ENCODE results near the gene ATXN3L. TPM values are rescaled to one million over a fixed set of nuclear protein-coding genes. Genes with fewer than 3 reads are reported as not detected.

ATXN3L gene
- total RNA-seq, 6 donors from 2014 or later, result not detected

DNA sequence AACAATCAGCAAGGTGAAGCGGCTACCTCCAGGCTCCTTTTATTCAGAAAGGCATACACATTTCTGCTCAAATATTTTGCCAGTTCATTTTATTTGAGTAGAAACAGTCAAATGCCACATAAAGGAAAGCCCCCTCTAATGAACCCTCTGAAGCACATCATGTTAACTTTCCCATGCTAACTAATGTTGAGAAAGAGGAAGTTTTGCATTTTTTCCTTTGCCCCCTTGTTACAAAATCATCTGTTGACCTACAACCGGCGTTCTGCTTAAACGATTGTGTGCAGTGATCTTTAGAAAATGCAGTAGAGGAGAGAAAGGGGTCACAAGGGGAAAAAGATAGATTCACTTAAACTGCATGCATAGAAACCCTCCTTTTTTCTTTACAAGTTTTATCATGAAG lies 25.2 kb upstream of the ATXN3L start:
- DNase-seq (no peak), ATAC-seq (ENCODE audit: low FRiP score in 2 of 2) (no peak)
- 70 to 77% methylated on average over 4 of the region's 4 CpGs for WGBS, 2 donors
- H3K9me3 ChIP-seq, result no peaks in the 10 kb centered on the region
- H3K27ac ChIP-seq, result no peak overlapping the region
- TF ChIP-seq POLR2AphosphoS5 (IDR thresholded peaks at IDR 0.05) (no peak), EP300 (IDR thresholded peaks at IDR 0.05) (no peak), POLR2A (IDR thresholded peaks at IDR 0.05) (no peak)
- TF ChIP-seq, protein P1, sequence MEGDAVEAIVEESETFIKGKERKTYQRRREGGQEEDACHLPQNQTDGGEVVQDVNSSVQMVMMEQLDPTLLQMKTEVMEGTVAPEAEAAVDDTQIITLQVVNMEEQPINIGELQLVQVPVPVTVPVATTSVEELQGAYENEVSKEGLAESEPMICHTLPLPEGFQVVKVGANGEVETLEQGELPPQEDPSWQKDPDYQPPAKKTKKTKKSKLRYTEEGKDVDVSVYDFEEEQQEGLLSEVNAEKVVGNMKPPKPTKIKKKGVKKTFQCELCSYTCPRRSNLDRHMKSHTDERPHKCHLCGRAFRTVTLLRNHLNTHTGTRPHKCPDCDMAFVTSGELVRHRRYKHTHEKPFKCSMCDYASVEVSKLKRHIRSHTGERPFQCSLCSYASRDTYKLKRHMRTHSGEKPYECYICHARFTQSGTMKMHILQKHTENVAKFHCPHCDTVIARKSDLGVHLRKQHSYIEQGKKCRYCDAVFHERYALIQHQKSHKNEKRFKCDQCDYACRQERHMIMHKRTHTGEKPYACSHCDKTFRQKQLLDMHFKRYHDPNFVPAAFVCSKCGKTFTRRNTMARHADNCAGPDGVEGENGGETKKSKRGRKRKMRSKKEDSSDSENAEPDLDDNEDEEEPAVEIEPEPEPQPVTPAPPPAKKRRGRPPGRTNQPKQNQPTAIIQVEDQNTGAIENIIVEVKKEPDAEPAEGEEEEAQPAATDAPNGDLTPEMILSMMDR (IDR thresholded peaks at IDR 0.05), result no peak
- no peaks in the 10 kb centered on the region for H3K36me3 ChIP-seq
- no peak overlapping the region for H3K4me3 ChIP-seq
- H3K4me1 ChIP-seq, result no peaks in the 10 kb centered on the region
- H3K27me3 ChIP-seq, result no peaks in the 10 kb centered on the region

DNA sequence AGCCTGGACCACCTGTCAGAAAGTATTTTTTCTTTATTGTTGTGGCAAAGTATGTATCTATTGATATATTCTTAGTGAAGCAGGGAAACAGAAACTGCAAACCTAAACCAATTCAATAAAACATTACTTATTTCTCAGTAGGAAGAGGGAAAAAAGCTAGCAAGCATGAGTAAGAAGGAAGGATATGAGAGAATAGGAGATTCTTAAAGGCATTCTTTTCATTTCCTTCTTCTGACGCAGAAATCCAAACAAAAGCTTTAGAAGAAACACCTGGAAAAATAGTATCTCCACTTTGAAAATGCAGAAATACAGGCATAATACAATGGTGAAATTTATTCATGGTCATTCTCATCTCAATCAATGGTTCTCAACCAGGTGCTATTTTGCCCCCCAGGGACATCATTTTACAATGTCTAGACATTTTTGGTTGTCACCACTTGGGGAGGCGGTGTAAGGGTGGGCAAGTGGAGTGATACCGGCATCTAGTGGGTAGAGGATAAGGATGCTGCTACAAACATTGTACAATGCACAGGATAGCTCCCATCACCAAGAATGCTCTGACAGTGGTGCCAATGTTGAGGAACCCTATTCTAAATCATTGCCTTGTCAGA lies 21.7 kb upstream of the ATXN3L start:
- H3K4me1 ChIP-seq, result no peaks in the 10 kb centered on the region
- no peak overlapping the region for H3K4me3 ChIP-seq
- H3K36me3 ChIP-seq, result no peaks in the 10 kb centered on the region
- no peak for TF ChIP-seq POLR2AphosphoS5 (IDR thresholded peaks at IDR 0.05)
- TF ChIP-seq, protein P1 (IDR thresholded peaks at IDR 0.05), result no peak
- no peak for TF ChIP-seq POLR2A (IDR thresholded peaks at IDR 0.05)
- no peak for TF ChIP-seq EP300 (IDR thresholded peaks at IDR 0.05)
- no peaks in the 10 kb centered on the region for H3K27me3 ChIP-seq
- no peak overlapping the region for H3K27ac ChIP-seq
- DNase-seq (no peak), ATAC-seq (ENCODE audit: low FRiP score in 2 of 2) (no peak)
- H3K9me3 ChIP-seq, result no peaks in the 10 kb centered on the region
- WGBS, 2 donors, result 61 to 89% methylated on average over 3 of the region's 3 CpGs

- WGBS, 2 donors, result 86 to 93% methylated on average over 6 to 10 of the region's 10 CpGs
- no peaks in the 10 kb centered on the region for H3K36me3 ChIP-seq
- no peaks in the 10 kb centered on the region for H3K9me3 ChIP-seq
- ATAC-seq (ENCODE audit: low FRiP score in 2 of 2) (no peak), DNase-seq (no peak)
- TF ChIP-seq POLR2AphosphoS5 (IDR thresholded peaks at IDR 0.05) (no peak), EP300 (IDR thresholded peaks at IDR 0.05) (no peak), POLR2A (IDR thresholded peaks at IDR 0.05) (no peak)
- TF ChIP-seq, protein P1 (IDR thresholded peaks at IDR 0.05), result no peak
- H3K27me3 ChIP-seq, result no peaks in the 10 kb centered on the region
- H3K4me3 ChIP-seq, result no peak overlapping the region
- H3K4me1 ChIP-seq, result no peaks in the 10 kb centered on the region
- H3K27ac ChIP-seq, result no peak overlapping the region
Observed at GRCh38 chrX:13340182-13340791, 20.4 kb upstream of the ATXN3L start.

DNA sequence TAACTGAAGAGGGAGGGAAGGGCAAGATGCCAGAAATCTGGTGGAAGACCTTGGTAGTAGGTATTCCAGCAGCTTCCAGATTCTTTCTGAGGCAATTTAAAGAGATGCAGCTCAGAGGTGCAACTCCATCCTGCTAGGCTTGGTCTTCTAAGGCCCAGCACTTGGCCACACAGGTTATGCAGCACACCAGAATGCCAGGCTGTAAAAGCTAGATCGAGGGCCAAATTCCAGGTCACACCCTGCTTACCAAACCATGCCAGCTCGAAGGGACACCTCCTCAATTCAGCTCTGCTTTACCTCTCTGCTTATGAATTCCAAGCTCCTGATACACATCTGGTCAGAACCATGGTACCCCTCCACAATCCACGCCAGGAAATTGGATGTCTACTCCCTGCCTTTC lies 19.8 kb upstream of the ATXN3L start:
- Histone ChIP-seq H3K9me3 (no peaks in the 10 kb centered on the region), H3K36me3 (no peaks in the 10 kb centered on the region), H3K27ac (no peak overlapping the region), H3K27me3 (no peaks in the 10 kb centered on the region), H3K4me3 (no peak overlapping the region), H3K4me1 (no peaks in the 10 kb centered on the region)
- WGBS, 2 donors, result 84 to 90% methylated on average over 2 to 3 of the region's 3 CpGs
- DNase-seq (no peak), ATAC-seq (ENCODE audit: low FRiP score in 2 of 2) (no peak)
- TF ChIP-seq POLR2AphosphoS5 (IDR thresholded peaks at IDR 0.05) (no peak), POLR2A (IDR thresholded peaks at IDR 0.05) (no peak), EP300 (IDR thresholded peaks at IDR 0.05) (no peak)
- TF ChIP-seq, protein P1 (IDR thresholded peaks at IDR 0.05), result no peak

All from upper lobe of left lung (tissue), 6 donors.